K562 (cell line): ENCODE measurements around the gene PPM1E. TPM values are rescaled to one million over a fixed set of nuclear protein-coding genes. Genes with fewer than 3 reads are reported as not detected.

Experiments
- CEBPB ChIP-seq: fragments of 450-650 bp; IDR thresholded peaks from 2 replicates; pipeline ENCODE4 v1.6.1; 2016; ENCODE audit warnings: missing genetic modification characterization, missing compliant biosample characterization
- FOXJ2 ChIP-seq: fragments of 200-800 bp; sonication (Bioruptor generic); IDR thresholded peaks from 2 replicates; pipeline ENCODE4 v1.6.1; 2016; ENCODE audit warnings: missing genetic modification characterization, missing compliant biosample characterization
- GATAD2B ChIP-seq: fragments of 450-650 bp; IDR thresholded peaks from 2 replicates; pipeline ENCODE4 v1.6.1; 2017; ENCODE audit warnings: mild to moderate bottlenecking, borderline replicate concordance
- HDAC8 ChIP-seq: fragments of 450-650 bp; IDR thresholded peaks from 2 replicates; pipeline ENCODE4 v1.6.1; 2016; ENCODE audit warnings: mild to moderate bottlenecking, missing genetic modification characterization, moderate library complexity, missing compliant biosample characterization
- HLTF ChIP-seq: fragments of 450-650 bp; IDR thresholded peaks from 2 replicates; pipeline ENCODE4 v1.6.1; 2016
- KAT7 ChIP-seq: sonication (generic); formaldehyde crosslinking; IDR thresholded peaks from 2 replicates; pipeline ENCODE4 v1.8.0; 2022; ENCODE audit warnings: missing genetic modification reagents, mild to moderate bottlenecking, borderline replicate concordance
- NEUROD1 ChIP-seq: fragments of 150-350 bp; IDR thresholded peaks from 2 replicates; pipeline ENCODE4 v1.6.1; 2014; ENCODE audit warnings: borderline replicate concordance, low read length, low read depth; ENCODE audit not compliant: partially characterized antibody
- NFRKB ChIP-seq: fragments of 450-650 bp; IDR thresholded peaks from 2 replicates; pipeline ENCODE4 v1.6.1; 2016; ENCODE audit warnings: low read depth
- NR2C1 ChIP-seq, 2 experiments: fragments of 450-650 bp; IDR thresholded peaks; 2 replicates each; pipeline ENCODE4 v1.6.1; 2017; ENCODE audit warnings: mild to moderate bottlenecking in 2 of 2, antibody characterized with exemption in 1 of 2, inconsistent platforms in 1 of 2, missing compliant biosample characterization in 1 of 2, missing genetic modification characterization in 1 of 2
- TEAD1 ChIP-seq, 2 experiments: fragments of 450-650 bp in 1 of 2; sonication (generic) in 1 of 2; formaldehyde crosslinking; IDR thresholded peaks; 2 replicates each; pipeline versions ENCODE4 v1.4.0 to v1.8.0; 2020 to 2022; ENCODE audit warnings: mild to moderate bottlenecking in 2 of 2, missing genetic modification reagents in 1 of 2
- ZBED1 ChIP-seq: IDR thresholded peaks from 2 replicates; pipeline ENCODE4 v1.6.1; 2014
- ZNF175 ChIP-seq: fragments of 200-800 bp; sonication (Bioruptor generic); IDR thresholded peaks from 2 replicates; pipeline ENCODE4 v1.6.1; 2016; ENCODE audit warnings: low read depth, mild to moderate bottlenecking, missing genetic modification characterization, missing compliant biosample characterization
- polyA plus RNA-seq, 8 experiments: library from polyadenylated mRNA; depleted of rRNA in 4 of 8; stranded (reverse) in 5 of 8; unstranded in 3 of 8; fragments of >200 nt; fragmentation: Nextera tagmentation in 2 of 8; fragmentation: Illumina TruSeq in 1 of 8; extraction: Ambion mirVana in 2 of 8; extraction: Trizol in 1 of 8; gene quantifications; 2 replicates each; pipeline versions ENCODE4 v1.2.1 to v1.2.3, GENCODE V29; 2011 to 2014; ENCODE audit warnings: inconsistent platforms in 1 of 8, missing spikeins in 1 of 8
- total RNA-seq, 7 experiments: library from RNA; depleted of rRNA in 6 of 7; stranded (reverse); fragments of >200 nt in 6 of 7; fragmentation: Illumina TruSeq in 2 of 7; extraction: Trizol in 2 of 7; gene quantifications; 2 replicates each; pipeline versions ENCODE4 v1.2.1 to v1.2.3, GENCODE V29; 2011 to 2021; ENCODE audit warnings: low replicate concordance in 1 of 7
- TF ChIP-seq, protein P1 (sequence below), 2 experiments: fragments of 450-650 bp in 1 of 2; sonication (generic) in 1 of 2; formaldehyde crosslinking in 1 of 2; IDR thresholded peaks in 1 of 2; conservative IDR thresholded peaks in 1 of 2; 2 replicates each; pipeline versions ENCODE4 v1.6.1 to v1.8.1; 2016 to 2023; ENCODE audit warnings: mild to moderate bottlenecking in 2 of 2, moderate library complexity in 2 of 2, inconsistent platforms in 1 of 2, missing genetic modification reagents in 1 of 2
- TF ChIP-seq, protein P2 (sequence below), 2 experiments: fragments of 450-650 bp; conservative IDR thresholded peaks; 2 replicates each; pipeline ENCODE4 v1.6.1; 2017; ENCODE audit warnings: mild to moderate bottlenecking in 2 of 2, moderate library complexity in 2 of 2
- TF ChIP-seq, protein P3 (sequence below): fragments of 450-650 bp; conservative IDR thresholded peaks from 2 replicates; pipeline ENCODE4 v1.6.1; 2016; ENCODE audit warnings: missing genetic modification characterization, low read depth, mild to moderate bottlenecking, control low read depth, missing compliant biosample characterization
- TF ChIP-seq, protein P4 (sequence below): fragments of 250-450 bp; sonication (Bioruptor Pico); IDR thresholded peaks from 2 replicates; pipeline ENCODE4 v1.5.0; 2021; ENCODE audit warnings: mild to moderate bottlenecking, borderline replicate concordance

Gene PPM1E
- total and polyA plus RNA-seq, 9 of the 15 experiments (the other 6 are each of a cell fraction or from before 2014, with no cell fraction given) = 1.0 to 5.7 (median 4.7) TPM

DNA sequence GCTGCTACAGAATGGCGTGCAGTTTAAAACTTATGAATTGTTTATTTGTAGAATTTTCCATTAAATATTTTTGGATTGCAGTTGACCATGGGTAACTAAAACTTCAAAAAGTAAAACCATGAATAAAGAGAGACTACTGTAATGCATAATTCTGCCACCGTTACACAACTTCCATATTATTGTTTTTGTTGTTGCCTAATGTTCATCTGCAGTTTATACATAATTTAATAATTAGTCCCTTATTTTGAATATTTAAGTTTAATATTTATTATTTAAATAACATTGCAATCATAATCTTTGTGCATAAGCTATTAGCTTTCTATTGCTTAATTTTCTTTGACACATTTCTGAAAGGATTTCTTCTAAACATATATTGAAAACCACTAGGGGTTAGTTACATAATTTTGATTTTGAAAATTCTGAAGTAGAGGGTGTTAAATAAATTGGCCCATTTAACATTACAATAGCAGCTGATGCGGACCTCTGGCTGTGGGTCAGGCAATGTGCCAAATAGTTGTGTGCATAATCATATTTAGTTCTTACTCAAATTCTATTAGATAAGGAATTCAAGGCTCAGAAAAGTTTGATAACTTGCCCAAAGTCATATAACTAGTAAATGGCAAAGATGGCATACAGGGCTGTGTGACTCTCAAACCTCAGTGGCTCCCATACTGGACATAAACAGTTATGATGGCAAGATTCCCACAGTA lies 31.1 kb downstream of the PPM1E start (continued):
- 0 out of 2 replicates have a peak, but pooled peaks have one; percentile 36 for TF ChIP-seq FOXJ2
- TF ChIP-seq, protein P1, sequence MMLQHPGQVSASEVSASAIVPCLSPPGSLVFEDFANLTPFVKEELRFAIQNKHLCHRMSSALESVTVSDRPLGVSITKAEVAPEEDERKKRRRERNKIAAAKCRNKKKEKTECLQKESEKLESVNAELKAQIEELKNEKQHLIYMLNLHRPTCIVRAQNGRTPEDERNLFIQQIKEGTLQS (IDR thresholded peaks at IDR 0.05) = no peak
- TF ChIP-seq, protein P1 (CRISPR knock-in tag; conservative IDR thresholded peaks at IDR 0.05) = no peak
- TF ChIP-seq KAT7 (CRISPR knock-in tag) = 0 out of 2 replicates have a peak, but pooled peaks have one; percentile 53
- 0 out of 2 replicates have a peak, but pooled peaks have one; percentile 62 for TF ChIP-seq NFRKB
- TF ChIP-seq HLTF = no peak
- TF ChIP-seq, protein P2, sequence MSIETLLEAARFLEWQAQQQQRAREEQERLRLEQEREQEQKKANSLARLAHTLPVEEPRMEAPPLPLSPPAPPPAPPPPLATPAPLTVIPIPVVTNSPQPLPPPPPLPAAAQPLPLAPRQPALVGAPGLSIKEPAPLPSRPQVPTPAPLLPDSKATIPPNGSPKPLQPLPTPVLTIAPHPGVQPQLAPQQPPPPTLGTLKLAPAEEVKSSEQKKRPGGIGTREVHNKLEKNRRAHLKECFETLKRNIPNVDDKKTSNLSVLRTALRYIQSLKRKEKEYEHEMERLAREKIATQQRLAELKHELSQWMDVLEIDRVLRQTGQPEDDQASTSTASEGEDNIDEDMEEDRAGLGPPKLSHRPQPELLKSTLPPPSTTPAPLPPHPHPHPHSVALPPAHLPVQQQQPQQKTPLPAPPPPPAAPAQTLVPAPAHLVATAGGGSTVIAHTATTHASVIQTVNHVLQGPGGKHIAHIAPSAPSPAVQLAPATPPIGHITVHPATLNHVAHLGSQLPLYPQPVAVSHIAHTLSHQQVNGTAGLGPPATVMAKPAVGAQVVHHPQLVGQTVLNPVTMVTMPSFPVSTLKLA (conservative IDR thresholded peaks at IDR 0.05) = peak; percentile 14 to 19; a peak in 3 of 4 replicates
- TF ChIP-seq ZBED1 = no peak
- peak; percentile 27; the same call in 1 of the 2 replicates for TF ChIP-seq GATAD2B
- peak; percentile 71 for TF ChIP-seq CEBPB (tag)
- TF ChIP-seq NR2C1 (IDR thresholded peaks at IDR 0.05) = no peak
- TF ChIP-seq NR2C1 (tag; IDR thresholded peaks at IDR 0.05) = 0 out of 2 replicates have a peak, but pooled peaks have one; percentile 10
- TF ChIP-seq, protein P3, sequence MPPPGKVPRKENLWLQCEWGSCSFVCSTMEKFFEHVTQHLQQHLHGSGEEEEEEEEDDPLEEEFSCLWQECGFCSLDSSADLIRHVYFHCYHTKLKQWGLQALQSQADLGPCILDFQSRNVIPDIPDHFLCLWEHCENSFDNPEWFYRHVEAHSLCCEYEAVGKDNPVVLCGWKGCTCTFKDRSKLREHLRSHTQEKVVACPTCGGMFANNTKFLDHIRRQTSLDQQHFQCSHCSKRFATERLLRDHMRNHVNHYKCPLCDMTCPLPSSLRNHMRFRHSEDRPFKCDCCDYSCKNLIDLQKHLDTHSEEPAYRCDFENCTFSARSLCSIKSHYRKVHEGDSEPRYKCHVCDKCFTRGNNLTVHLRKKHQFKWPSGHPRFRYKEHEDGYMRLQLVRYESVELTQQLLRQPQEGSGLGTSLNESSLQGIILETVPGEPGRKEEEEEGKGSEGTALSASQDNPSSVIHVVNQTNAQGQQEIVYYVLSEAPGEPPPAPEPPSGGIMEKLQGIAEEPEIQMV (tag) = 0 out of 2 replicates have a peak, but pooled peaks have one; percentile 31
- TF ChIP-seq TEAD1 (CRISPR knock-in tag; IDR thresholded peaks at IDR 0.05) = peak in 1 of 2 experiments; percentile 31; a peak in 1 of 4 replicates
- TF ChIP-seq HDAC8 (tag) = no peak
- TF ChIP-seq, protein P4, sequence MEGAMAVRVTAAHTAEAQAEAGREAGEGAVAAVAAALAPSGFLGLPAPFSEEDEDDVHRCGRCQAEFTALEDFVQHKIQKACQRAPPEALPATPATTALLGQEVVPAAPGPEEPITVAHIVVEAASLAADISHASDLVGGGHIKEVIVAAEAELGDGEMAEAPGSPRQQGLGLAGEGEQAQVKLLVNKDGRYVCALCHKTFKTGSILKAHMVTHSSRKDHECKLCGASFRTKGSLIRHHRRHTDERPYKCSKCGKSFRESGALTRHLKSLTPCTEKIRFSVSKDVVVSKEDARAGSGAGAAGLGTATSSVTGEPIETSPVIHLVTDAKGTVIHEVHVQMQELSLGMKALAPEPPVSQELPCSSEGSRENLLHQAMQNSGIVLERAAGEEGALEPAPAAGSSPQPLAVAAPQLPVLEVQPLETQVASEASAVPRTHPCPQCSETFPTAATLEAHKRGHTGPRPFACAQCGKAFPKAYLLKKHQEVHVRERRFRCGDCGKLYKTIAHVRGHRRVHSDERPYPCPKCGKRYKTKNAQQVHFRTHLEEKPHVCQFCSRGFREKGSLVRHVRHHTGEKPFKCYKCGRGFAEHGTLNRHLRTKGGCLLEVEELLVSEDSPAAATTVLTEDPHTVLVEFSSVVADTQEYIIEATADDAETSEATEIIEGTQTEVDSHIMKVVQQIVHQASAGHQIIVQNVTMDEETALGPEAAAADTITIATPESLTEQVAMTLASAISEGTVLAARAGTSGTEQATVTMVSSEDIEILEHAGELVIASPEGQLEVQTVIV (CRISPR knock-in tag) = no peak
- 0 out of 2 replicates have a peak, but pooled peaks have one; percentile 24 for TF ChIP-seq ZNF175
- TF ChIP-seq NEUROD1 = no peak
